ENCODE measurements around the gene TMCC2. TPM values are rescaled to one million over a fixed set of nuclear protein-coding genes. Genes with fewer than 3 reads are reported as not detected.
"Not testable (repeated sequence)": the region's sequence is repeated elsewhere in the genome, so short reads cannot be mapped to it uniquely, and the experiment has no call there.

Gene TMCC2
- total and polyA plus RNA-seq, 4 donors = 0.69 to 8.2 (median 3.6) TPM

DNA sequence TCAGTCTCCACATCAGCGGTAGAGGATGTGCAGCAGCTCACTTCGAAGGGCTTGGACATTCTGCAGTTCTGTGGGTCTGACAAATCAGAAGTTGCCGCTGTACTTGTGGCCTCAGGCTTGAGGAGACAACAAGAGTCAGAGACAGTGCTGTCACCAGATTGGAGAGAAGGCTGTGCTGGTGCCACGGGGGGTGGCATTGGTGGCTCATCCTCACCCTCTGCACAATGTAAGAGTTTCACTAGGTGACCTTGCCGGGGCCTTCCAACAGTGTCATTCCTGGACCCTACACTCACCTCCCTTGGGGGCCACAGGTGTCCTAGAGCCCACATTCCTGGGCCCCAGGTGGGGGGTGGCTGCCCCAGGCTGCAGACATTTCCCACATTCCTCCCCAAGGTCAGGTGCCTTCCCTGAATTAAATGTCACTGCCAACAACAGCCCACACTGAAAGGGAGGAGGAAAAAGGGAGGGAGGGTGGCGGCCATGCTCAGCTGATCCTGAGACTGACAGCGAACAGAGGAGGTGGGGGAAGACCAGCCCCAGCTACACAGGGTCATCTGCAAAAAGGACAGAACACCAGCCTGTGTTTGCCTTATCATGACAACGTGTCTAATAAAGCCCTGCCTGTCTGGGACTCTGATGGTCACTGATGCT, 46.4 kb downstream of the TMCC2 start:
- Histone ChIP-seq H3K27me3 (ENCODE audit: control insufficient read depth in 1 of 2, insufficient read depth in 2 of 2, low read length in 1 of 2) (no peaks in the 10 kb centered on the region), H3K36me3 (ENCODE audit: control insufficient read depth in 1 of 2, insufficient read depth in 2 of 2, low read length in 1 of 2) (no peaks in the 10 kb centered on the region), H3K4me1 (ENCODE audit: control insufficient read depth in 1 of 2, insufficient read depth in 2 of 2, low read length in 2 of 2) (peaks cover 0 to 2% of the 10 kb centered on the region in 2 donors), H3K9me3 (ENCODE audit: control insufficient read depth, low read length) (no peaks in the 10 kb centered on the region), H3K27ac (ENCODE audit: low read depth in 1 of 2, low read length in 2 of 2) (no peak overlapping the region), H3K4me3 (ENCODE audit: low read length in 2 of 2) (no peak overlapping the region)
- ATAC-seq (ENCODE audit: low FRiP score) = no peak
- intact Hi-C loops (cut with DNase I) = loop anchor here in 1 of 2 donors (10.0 kb wide), 1 partner anchor 161 kb away; no protein-coding TSS in a partner anchor
- DNase-seq = no peak
- 86 to 88% methylated on average over 8 of the region's 8 CpGs for WGBS, 2 donors

- Histone ChIP-seq H3K27ac (ENCODE audit: low read depth in 1 of 2, low read length in 2 of 2) (no peak overlapping the region), H3K36me3 (ENCODE audit: control insufficient read depth in 1 of 2, insufficient read depth in 2 of 2, low read length in 1 of 2) (no peaks in the 10 kb centered on the region), H3K4me1 (ENCODE audit: control insufficient read depth in 1 of 2, insufficient read depth in 2 of 2, low read length in 2 of 2) (peaks cover 0 to 2% of the 10 kb centered on the region in 2 donors), H3K9me3 (ENCODE audit: control insufficient read depth, low read length) (no peaks in the 10 kb centered on the region), H3K27me3 (ENCODE audit: control insufficient read depth in 1 of 2, insufficient read depth in 2 of 2, low read length in 1 of 2) (no peaks in the 10 kb centered on the region), H3K4me3 (ENCODE audit: low read length in 2 of 2) (no peak overlapping the region)
- no peak for DNase-seq
- 64 to 68% methylated on average over 3 of the region's 3 CpGs for WGBS, 2 donors
- no peak for ATAC-seq (ENCODE audit: low FRiP score)
- intact Hi-C loops (cut with DNase I) = loop anchor here in 1 of 2 donors (10.0 kb wide), 1 partner anchor 160 kb away; no protein-coding TSS in a partner anchor
Measured at GRCh38 chr1:205275133-205275532, 47.4 kb downstream of the TMCC2 start.

- H3K27ac ChIP-seq (ENCODE audit: low read depth in 1 of 2, low read length in 2 of 2) = no peak overlapping the region
- intact Hi-C loops (cut with DNase I) = loop anchor here in 1 of 2 donors (10.0 kb wide), 1 partner anchor 159 kb away; no protein-coding TSS in a partner anchor
- H3K4me3 ChIP-seq (ENCODE audit: low read length in 2 of 2) = no peak overlapping the region
- ATAC-seq (ENCODE audit: low FRiP score) (no peak), DNase-seq (no peak)
- WGBS, 2 donors = 84 to 95% methylated on average over 9 of the region's 9 CpGs
- H3K36me3 ChIP-seq (ENCODE audit: control insufficient read depth in 1 of 2, insufficient read depth in 2 of 2, low read length in 1 of 2) = no peaks in the 10 kb centered on the region
- H3K27me3 ChIP-seq (ENCODE audit: control insufficient read depth in 1 of 2, insufficient read depth in 2 of 2, low read length in 1 of 2) = no peaks in the 10 kb centered on the region
- H3K4me1 ChIP-seq (ENCODE audit: control insufficient read depth in 1 of 2, insufficient read depth in 2 of 2, low read length in 2 of 2) = no peaks in the 10 kb centered on the region
- no peaks in the 10 kb centered on the region for H3K9me3 ChIP-seq (ENCODE audit: control insufficient read depth, low read length)
Measured at GRCh38 chr1:205275916-205276688, 48.4 kb downstream of the TMCC2 start.

DNA sequence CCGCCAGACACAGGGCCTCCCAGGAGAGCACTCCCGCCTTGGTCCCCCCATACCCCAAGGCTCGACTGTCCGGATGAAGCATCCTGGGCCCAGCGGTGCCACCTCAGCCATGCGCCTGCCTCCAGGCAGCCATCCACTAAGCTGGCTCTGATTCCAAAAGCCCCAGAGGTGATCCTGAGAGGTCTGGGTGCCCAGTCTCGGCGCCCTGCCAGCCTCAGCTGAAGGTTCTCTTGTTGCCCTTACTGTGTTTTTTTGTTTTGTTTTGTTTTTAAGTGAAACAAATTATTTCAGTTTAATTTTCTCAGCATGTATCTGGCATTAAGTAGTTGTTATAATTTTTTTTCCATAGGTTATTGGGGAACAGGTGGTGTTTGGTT, 48.9 kb downstream of the TMCC2 start:
- Histone ChIP-seq H3K36me3 (ENCODE audit: control insufficient read depth in 1 of 2, insufficient read depth in 2 of 2, low read length in 1 of 2) (no peaks in the 10 kb centered on the region), H3K4me1 (ENCODE audit: control insufficient read depth in 1 of 2, insufficient read depth in 2 of 2, low read length in 2 of 2) (no peaks in the 10 kb centered on the region), H3K9me3 (ENCODE audit: control insufficient read depth, low read length) (no peaks in the 10 kb centered on the region), H3K27ac (ENCODE audit: low read depth in 1 of 2, low read length in 2 of 2) (no peak overlapping the region), H3K27me3 (ENCODE audit: control insufficient read depth in 1 of 2, insufficient read depth in 2 of 2, low read length in 1 of 2) (no peaks in the 10 kb centered on the region), H3K4me3 (ENCODE audit: low read length in 2 of 2) (no peak overlapping the region)
- DNase-seq = no peak
- 82 to 86% methylated on average over 8 of the region's 8 CpGs for WGBS, 2 donors
- ATAC-seq (ENCODE audit: low FRiP score) = no peak
- intact Hi-C loops (cut with DNase I) = loop anchor here in 1 of 2 donors (10.0 kb wide), 1 partner anchor 158 kb away; no protein-coding TSS in a partner anchor

DNA sequence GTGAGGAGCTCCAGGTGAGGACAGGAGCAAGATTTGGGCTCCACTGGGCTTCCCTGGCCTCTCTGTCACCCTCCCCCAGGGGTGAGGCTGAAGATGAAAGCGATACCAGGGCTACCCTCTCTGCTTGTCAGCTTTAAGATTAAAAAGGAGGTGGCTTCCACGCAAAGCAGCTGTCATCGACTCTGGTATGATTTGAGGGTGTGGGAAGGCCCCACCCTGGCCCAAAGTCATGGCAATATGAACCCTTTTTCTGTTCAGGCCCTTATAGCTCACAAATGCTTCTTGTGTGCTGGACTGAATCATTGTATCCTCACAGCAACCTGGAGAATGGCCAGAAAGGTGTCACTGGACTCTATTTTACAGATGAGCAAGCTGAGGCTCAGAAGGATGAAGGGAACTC, 52.2 kb downstream of the TMCC2 start:
- intact Hi-C loops (cut with DNase I) = loop anchor here in 1 of 2 donors (10.0 kb wide), 1 partner anchor 155 kb away; no protein-coding TSS in a partner anchor
- no peak overlapping the region for H3K27ac ChIP-seq (ENCODE audit: low read depth in 1 of 2, low read length in 2 of 2)
- H3K4me3 ChIP-seq (ENCODE audit: low read length in 2 of 2) = no peak overlapping the region
- H3K36me3 ChIP-seq (ENCODE audit: control insufficient read depth in 1 of 2, insufficient read depth in 2 of 2, low read length in 1 of 2) = no peaks in the 10 kb centered on the region
- WGBS, 2 donors = 89 to 95% methylated on average over 3 of the region's 3 CpGs
- DNase-seq (no peak), ATAC-seq (ENCODE audit: low FRiP score) (no peak)
- H3K9me3 ChIP-seq (ENCODE audit: control insufficient read depth, low read length) = no peaks in the 10 kb centered on the region
- no peaks in the 10 kb centered on the region for H3K4me1 ChIP-seq (ENCODE audit: control insufficient read depth in 1 of 2, insufficient read depth in 2 of 2, low read length in 2 of 2)
- no peaks in the 10 kb centered on the region for H3K27me3 ChIP-seq (ENCODE audit: control insufficient read depth in 1 of 2, insufficient read depth in 2 of 2, low read length in 1 of 2)

- WGBS, 2 donors = 97 to 99% methylated on average over 10 of the region's 10 CpGs
Measured at GRCh38 chr1:205280666-205281395, 53.1 kb downstream of the TMCC2 start.

GRCh38 chr1:205283270-205284147, 55.8 kb downstream of the TMCC2 start:
- H3K4me1 ChIP-seq (ENCODE audit: control insufficient read depth in 1 of 2, insufficient read depth in 2 of 2, low read length in 2 of 2) = no peaks in the 10 kb centered on the region
- intact Hi-C loops (cut with DNase I) = no loop called here
- WGBS, 2 donors = 82 to 84% methylated on average over 15 of the region's 15 CpGs
- H3K27ac ChIP-seq (ENCODE audit: low read depth in 1 of 2, low read length in 2 of 2) = no peak overlapping the region
- no peaks in the 10 kb centered on the region for H3K36me3 ChIP-seq (ENCODE audit: control insufficient read depth in 1 of 2, insufficient read depth in 2 of 2, low read length in 1 of 2)
- no peaks in the 10 kb centered on the region for H3K9me3 ChIP-seq (ENCODE audit: control insufficient read depth, low read length)
- ATAC-seq (ENCODE audit: low FRiP score) = no peak
- DNase-seq = no peak
- no peak overlapping the region for H3K4me3 ChIP-seq (ENCODE audit: low read length in 2 of 2)
- no peaks in the 10 kb centered on the region for H3K27me3 ChIP-seq (ENCODE audit: control insufficient read depth in 1 of 2, insufficient read depth in 2 of 2, low read length in 1 of 2)

More at GRCh38 chr1:205280666-205281395, 53.1 kb downstream of the TMCC2 start:
- H3K4me1 ChIP-seq (ENCODE audit: control insufficient read depth in 1 of 2, insufficient read depth in 2 of 2, low read length in 2 of 2); H3K27me3 ChIP-seq (ENCODE audit: control insufficient read depth in 1 of 2, insufficient read depth in 2 of 2, low read length in 1 of 2); H3K9me3 ChIP-seq (ENCODE audit: control insufficient read depth, low read length); H3K27ac ChIP-seq (ENCODE audit: low read depth in 1 of 2, low read length in 2 of 2); H3K36me3 ChIP-seq (ENCODE audit: control insufficient read depth in 1 of 2, insufficient read depth in 2 of 2, low read length in 1 of 2); ATAC-seq (ENCODE audit: low FRiP score); DNase-seq; intact Hi-C loops (cut with DNase I); H3K4me3 ChIP-seq (ENCODE audit: low read length in 2 of 2): not testable (repeated sequence)

Measured in aorta (tissue), 5 donors.